GM12891 (cell line): ENCODE measurements around the gene SLC9A9.

ENCODE experiments used
- POLR2A ChIP-seq: IDR thresholded peaks from 2 replicates; pipeline ENCODE4 v1.6.1; 2011; ENCODE audit warnings: low read depth, low read length, control low read depth
- SPI1 ChIP-seq: IDR thresholded peaks from 2 replicates; pipeline ENCODE4 v1.6.1; 2011; ENCODE audit warnings: low read depth, low read length, control low read depth
- TAF1 ChIP-seq: IDR thresholded peaks from 2 replicates; pipeline ENCODE4 v1.6.1; 2011; ENCODE audit warnings: low read depth, low read length, control low read depth

DNA sequence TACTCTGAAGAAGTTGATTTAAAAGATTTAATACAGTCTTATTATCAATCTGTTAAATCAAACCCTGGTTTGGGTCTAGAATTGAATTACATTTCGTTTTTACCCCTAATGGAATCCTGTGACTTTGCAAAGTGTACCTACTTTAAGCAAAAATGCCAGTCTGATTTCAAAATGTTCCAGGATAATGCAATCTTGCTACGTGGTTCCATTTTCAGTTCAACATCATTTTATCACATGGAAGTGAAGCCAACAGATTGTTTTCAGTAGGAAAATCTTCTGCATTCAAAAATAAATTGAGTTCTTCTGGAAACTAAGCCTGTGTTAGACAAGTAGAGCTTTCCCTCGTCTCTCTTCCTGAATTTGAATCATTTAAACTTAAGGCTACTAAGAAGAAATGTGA is 372.3 kb downstream of the SLC9A9 start:
- TF ChIP-seq TAF1 (no peak), POLR2A (no peak), SPI1 (no peak)
